H1 (cell line): ENCODE results near the gene CLEC4F. TPM values are rescaled to one million over a fixed set of nuclear protein-coding genes. Genes with fewer than 3 reads are reported as not detected.

Source experiments
- E2F6 ChIP-seq: IDR thresholded peaks from 2 replicates; pipeline ENCODE4 v1.6.1; 2012; ENCODE audit warnings: inconsistent platforms
- polyA plus RNA-seq, 7 experiments: library from polyadenylated mRNA; depleted of rRNA in 3 of 7; stranded (reverse) in 5 of 7; unstranded in 2 of 7; fragments of >200 nt in 5 of 7; fragments of 200-250 nt in 2 of 7; gene quantifications; 1 replicate in 5 of 7; 2 replicates in 1 of 7; 4 replicates in 1 of 7; pipeline versions ENCODE4 v1.2.1 to v1.2.3, GENCODE V29; 2011 to 2013; ENCODE audit warnings: missing spikeins in 2 of 7, mixed read lengths in 2 of 7
- total RNA-seq: library from RNA; stranded (reverse); fragmentation: NEBNext Ultra II Directional; extraction: Animal tissue kit (Norgen Biotek cat#: 25700); gene quantifications from 2 replicates; pipeline ENCODE4 v1.2.1, GENCODE V29; 2021

CLEC4F gene
- total and polyA plus RNA-seq, 2 of the 8 experiments (the other 6 are each of a cell fraction or from before 2014, with no cell fraction given) = not detected

GRCh38 chr2:70852824-70853223, 32.4 kb upstream of the CLEC4F start (continued):
- no peak for TF ChIP-seq E2F6
